Kidney epithelial cell (primary cell): ENCODE results near the gene TOP3A. TPM values are rescaled to one million over a fixed set of nuclear protein-coding genes. Genes with fewer than 3 reads are reported as not detected.
A peak's percentile ranks its signal among the peaks of the same experiment; 100 is the strongest.

Experiments
- DNase-seq: peaks from one replicate; pipeline ENCODE4 v3.0.0-alpha.2; 2010; ENCODE audit warnings: low read depth
- H3K27me3 ChIP-seq: 2 replicates; pipeline ENCODE4 v1.6.0; 2011; ENCODE audit warnings: low read length; ENCODE audit not compliant: control insufficient read depth, insufficient read depth
- H3K36me3 ChIP-seq: 2 replicates; pipeline ENCODE4 v1.5.1; 2011; ENCODE audit warnings: low read length; ENCODE audit not compliant: control insufficient read depth, insufficient read depth
- H3K4me3 ChIP-seq: 2 replicates; pipeline ENCODE4 v1.5.1; 2011; ENCODE audit warnings: low read depth, mild to moderate bottlenecking, control low read depth, low read length
- CTCF ChIP-seq: IDR thresholded peaks from 2 replicates; pipeline ENCODE4 v1.5.1; 2011; ENCODE audit warnings: mild to moderate bottlenecking, moderate library complexity, low read length, control low read depth, inconsistent platforms; ENCODE audit not compliant: insufficient read depth, poor library complexity, severe bottlenecking
- total RNA-seq: library from RNA; depleted of rRNA; stranded (reverse); fragments of >200 nt; gene quantifications from 2 replicates; pipeline ENCODE4 v1.2.3, GENCODE V29; 2015

The TOP3A gene
- total RNA-seq, 1 donor from 2014 or later = 35.6 TPM

GRCh38 chr17:18267927-18268711 is 46.7 kb downstream of the TOP3A start:
- DNase-seq = no peak

GRCh38 chr17:18267366-18267765 is 47.4 kb downstream of the TOP3A start:
- no peaks in the 10 kb centered on the region for H3K27me3 ChIP-seq
- no peak for TF ChIP-seq CTCF
- H3K4me3 ChIP-seq = no peak overlapping the region
- peaks cover 1% of the 10 kb centered on the region for H3K36me3 ChIP-seq
- no peak for DNase-seq

More at GRCh38 chr17:18267927-18268711, 46.7 kb downstream of the TOP3A start:
- no peak overlapping the region for H3K4me3 ChIP-seq
- no peak for TF ChIP-seq CTCF
- H3K27me3 ChIP-seq = no peaks in the 10 kb centered on the region
- no peaks in the 10 kb centered on the region for H3K36me3 ChIP-seq

- no peak for DNase-seq
- H3K4me3 ChIP-seq = no peak overlapping the region
- no peak for TF ChIP-seq CTCF
- no peaks in the 10 kb centered on the region for H3K27me3 ChIP-seq
- peaks cover 1% of the 10 kb centered on the region for H3K36me3 ChIP-seq
These were observed 50.7 kb downstream of the TOP3A start for GRCh38 chr17:18263885-18264682.

- H3K27me3 ChIP-seq = no peaks in the 10 kb centered on the region
- no peak for DNase-seq
- no peak for TF ChIP-seq CTCF
- H3K36me3 ChIP-seq = peaks cover 1% of the 10 kb centered on the region
- H3K4me3 ChIP-seq = no peak overlapping the region
These were observed 52.2 kb downstream of the TOP3A start for GRCh38 chr17:18262641-18263040.

- DNase-seq = no peak
- no peak for TF ChIP-seq CTCF
- Histone ChIP-seq H3K27me3 (no peaks in the 10 kb centered on the region), H3K4me3 (no peak overlapping the region), H3K36me3 (peaks cover 1% of the 10 kb centered on the region)
These were observed 52.7 kb downstream of the TOP3A start for GRCh38 chr17:18262111-18262510.

- H3K4me3 ChIP-seq = peak overlapping the region; percentile 89
- no peak for DNase-seq
- peaks cover 1% of the 10 kb centered on the region for H3K36me3 ChIP-seq
- no peaks in the 10 kb centered on the region for H3K27me3 ChIP-seq
- no peak for TF ChIP-seq CTCF
These were observed 53.1 kb downstream of the TOP3A start for GRCh38 chr17:18261659-18262058.
